ENCODE results near the gene RNF121.
"Not testable (repeated sequence)": the region's sequence is repeated elsewhere in the genome, so short reads cannot be mapped to it uniquely, and the experiment has no call there.

GRCh38 chr11:71911321-71911985 is 17.4 kb upstream of the RNF121 start:
- TF ChIP-seq, protein P1, sequence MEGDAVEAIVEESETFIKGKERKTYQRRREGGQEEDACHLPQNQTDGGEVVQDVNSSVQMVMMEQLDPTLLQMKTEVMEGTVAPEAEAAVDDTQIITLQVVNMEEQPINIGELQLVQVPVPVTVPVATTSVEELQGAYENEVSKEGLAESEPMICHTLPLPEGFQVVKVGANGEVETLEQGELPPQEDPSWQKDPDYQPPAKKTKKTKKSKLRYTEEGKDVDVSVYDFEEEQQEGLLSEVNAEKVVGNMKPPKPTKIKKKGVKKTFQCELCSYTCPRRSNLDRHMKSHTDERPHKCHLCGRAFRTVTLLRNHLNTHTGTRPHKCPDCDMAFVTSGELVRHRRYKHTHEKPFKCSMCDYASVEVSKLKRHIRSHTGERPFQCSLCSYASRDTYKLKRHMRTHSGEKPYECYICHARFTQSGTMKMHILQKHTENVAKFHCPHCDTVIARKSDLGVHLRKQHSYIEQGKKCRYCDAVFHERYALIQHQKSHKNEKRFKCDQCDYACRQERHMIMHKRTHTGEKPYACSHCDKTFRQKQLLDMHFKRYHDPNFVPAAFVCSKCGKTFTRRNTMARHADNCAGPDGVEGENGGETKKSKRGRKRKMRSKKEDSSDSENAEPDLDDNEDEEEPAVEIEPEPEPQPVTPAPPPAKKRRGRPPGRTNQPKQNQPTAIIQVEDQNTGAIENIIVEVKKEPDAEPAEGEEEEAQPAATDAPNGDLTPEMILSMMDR (IDR thresholded peaks at IDR 0.05), result not testable (repeated sequence)
- not testable (repeated sequence) for TF ChIP-seq POLR2A (IDR thresholded peaks at IDR 0.05)
